Left ventricle myocardium inferior (tissue), 1 donor: ENCODE data around the gene CRABP1. TPM values are rescaled to one million over a fixed set of nuclear protein-coding genes. Genes with fewer than 3 reads are reported as not detected.

Experiments
- DNase-seq: peaks from one replicate; pipeline ENCODE4 v3.0.0-alpha.2; 2020
- H3K27ac ChIP-seq: fragments of 200-600 bp; replicated peaks from 2 replicates; pipeline ENCODE4 v1.8.0; 2021
- H3K27me3 ChIP-seq: fragments of 200-600 bp; 2 replicates; pipeline ENCODE4 v1.8.0; 2021; ENCODE audit warnings: low read depth
- H3K36me3 ChIP-seq: fragments of 200-600 bp; 2 replicates; pipeline ENCODE4 v1.8.0; 2021
- H3K4me1 ChIP-seq: fragments of 200-600 bp; 2 replicates; pipeline ENCODE4 v1.8.0; 2021
- H3K4me3 ChIP-seq: fragments of 200-600 bp; 2 replicates; pipeline ENCODE4 v1.8.0; 2021; ENCODE audit warnings: mild to moderate bottlenecking, moderate library complexity
- H3K9me3 ChIP-seq: fragments of 200-600 bp; replicated peaks from 2 replicates; pipeline ENCODE4 v1.8.0; 2021
- intact Hi-C: fragments of 100-400 bp; cut with micrococcal nuclease; formaldehyde crosslinking; loops from one replicate; pipeline ENCODE4 v1.11.0; 2022
- total RNA-seq: library from RNA; stranded (reverse); fragmentation: NEBNext Ultra II Directional; extraction: Animal tissue kit (Norgen Biotek cat#: 25700); gene quantifications from one replicate; pipeline ENCODE4 v1.2.1, GENCODE V29; 2021
- TF ChIP-seq, protein P1 (sequence below): fragments of 200-600 bp; IDR thresholded peaks from 2 replicates; pipeline ENCODE4 v1.8.0; 2021; ENCODE audit warnings: antibody characterized with exemption, mild to moderate bottlenecking, borderline replicate concordance
- donor health status: DM: no; HTN: yes; CAD: no; lungs with severe emphysema.

Gene CRABP1
- total RNA-seq, 1 donor from 2014 or later, result not detected

DNA sequence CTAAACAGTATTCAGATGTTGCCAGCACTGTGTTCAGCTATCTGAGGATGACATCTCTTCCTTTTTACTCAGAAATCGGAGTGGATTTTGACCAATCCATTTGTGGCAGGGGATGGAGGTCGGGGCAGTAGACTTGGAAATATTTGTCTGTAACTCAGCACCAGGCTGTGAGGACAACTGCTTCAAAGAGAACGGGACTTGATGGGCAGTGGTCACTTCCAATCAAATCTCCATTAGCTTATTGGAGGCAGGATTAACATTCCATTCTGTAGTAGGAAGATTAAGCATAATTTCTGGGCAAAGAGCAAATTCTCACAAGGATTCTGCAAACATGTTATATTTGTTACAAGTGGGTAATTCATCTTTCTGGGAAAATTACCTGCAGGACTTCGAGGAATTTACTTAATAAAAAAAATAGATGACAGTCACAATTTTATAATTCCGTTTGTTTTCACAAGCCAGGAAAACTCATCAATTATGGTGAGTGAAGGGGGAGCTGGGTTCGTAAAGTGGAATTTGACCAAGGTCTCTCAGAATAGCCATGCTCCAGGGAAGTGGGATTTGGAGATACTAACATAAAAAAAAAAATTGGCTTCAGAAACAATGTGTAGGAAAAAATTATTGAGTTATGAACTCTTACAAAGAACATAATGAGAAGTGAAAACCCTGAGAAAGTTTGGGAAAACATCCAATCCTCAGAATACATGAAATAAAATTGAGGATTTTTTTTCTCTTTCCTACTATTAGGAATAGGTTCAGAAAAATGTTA, 18.1 kb downstream of the CRABP1 start:
- TF ChIP-seq, protein P1, sequence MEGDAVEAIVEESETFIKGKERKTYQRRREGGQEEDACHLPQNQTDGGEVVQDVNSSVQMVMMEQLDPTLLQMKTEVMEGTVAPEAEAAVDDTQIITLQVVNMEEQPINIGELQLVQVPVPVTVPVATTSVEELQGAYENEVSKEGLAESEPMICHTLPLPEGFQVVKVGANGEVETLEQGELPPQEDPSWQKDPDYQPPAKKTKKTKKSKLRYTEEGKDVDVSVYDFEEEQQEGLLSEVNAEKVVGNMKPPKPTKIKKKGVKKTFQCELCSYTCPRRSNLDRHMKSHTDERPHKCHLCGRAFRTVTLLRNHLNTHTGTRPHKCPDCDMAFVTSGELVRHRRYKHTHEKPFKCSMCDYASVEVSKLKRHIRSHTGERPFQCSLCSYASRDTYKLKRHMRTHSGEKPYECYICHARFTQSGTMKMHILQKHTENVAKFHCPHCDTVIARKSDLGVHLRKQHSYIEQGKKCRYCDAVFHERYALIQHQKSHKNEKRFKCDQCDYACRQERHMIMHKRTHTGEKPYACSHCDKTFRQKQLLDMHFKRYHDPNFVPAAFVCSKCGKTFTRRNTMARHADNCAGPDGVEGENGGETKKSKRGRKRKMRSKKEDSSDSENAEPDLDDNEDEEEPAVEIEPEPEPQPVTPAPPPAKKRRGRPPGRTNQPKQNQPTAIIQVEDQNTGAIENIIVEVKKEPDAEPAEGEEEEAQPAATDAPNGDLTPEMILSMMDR, result no peak
- no peak for DNase-seq
- Histone ChIP-seq H3K27ac (no peak overlapping the region), H3K36me3 (no peaks in the 10 kb centered on the region), H3K9me3 (no peaks in the 10 kb centered on the region), H3K4me3 (no peak overlapping the region), H3K27me3 (peaks cover 19% of the 10 kb centered on the region), H3K4me1 (peaks cover 8% of the 10 kb centered on the region)
- intact Hi-C loops, result no loop called here

DNA sequence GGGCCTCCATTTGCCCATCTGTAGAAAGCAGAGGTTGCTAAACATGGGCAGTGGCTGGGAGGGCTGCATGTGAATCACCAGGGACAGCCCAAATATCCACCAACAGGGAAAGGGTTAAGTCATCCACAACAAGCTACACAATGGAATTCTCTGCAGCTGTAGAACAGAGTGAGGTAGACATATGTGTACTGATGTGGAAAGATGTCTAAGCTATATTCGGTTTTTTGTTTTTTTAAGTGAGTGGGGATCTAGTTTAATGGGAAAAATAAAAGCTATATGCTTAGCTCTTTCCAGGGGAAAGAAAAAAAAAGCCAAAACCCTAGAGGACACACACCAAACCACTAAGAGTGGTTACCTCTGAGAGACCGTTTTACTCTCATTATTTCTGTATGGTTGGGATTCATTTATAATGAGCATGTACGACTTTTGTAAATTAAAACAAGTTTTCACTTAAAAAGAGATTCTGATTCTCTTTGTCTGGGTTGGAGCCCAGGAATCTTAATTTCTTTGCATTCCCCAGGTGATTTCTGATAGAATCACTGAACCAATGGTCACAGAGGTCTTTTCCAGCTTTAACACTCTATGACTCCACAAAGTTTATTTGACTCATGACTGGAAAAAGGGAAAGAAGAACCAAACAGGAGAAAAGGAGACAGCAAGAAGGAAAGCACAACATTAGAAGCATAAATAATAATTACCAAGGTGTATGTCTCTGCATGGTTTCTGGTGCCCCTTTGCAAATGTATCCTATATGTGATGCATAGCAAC, 19.1 kb downstream of the CRABP1 start:
- TF ChIP-seq, protein P1, result no peak
- no peak overlapping the region for H3K4me3 ChIP-seq
- H3K4me1 ChIP-seq, result peaks cover 8% of the 10 kb centered on the region
- no peak overlapping the region for H3K27ac ChIP-seq
- H3K27me3 ChIP-seq, result peaks cover 11% of the 10 kb centered on the region
- no peak for DNase-seq
- no peaks in the 10 kb centered on the region for H3K9me3 ChIP-seq
- intact Hi-C loops, result no loop called here
- H3K36me3 ChIP-seq, result no peaks in the 10 kb centered on the region

DNA sequence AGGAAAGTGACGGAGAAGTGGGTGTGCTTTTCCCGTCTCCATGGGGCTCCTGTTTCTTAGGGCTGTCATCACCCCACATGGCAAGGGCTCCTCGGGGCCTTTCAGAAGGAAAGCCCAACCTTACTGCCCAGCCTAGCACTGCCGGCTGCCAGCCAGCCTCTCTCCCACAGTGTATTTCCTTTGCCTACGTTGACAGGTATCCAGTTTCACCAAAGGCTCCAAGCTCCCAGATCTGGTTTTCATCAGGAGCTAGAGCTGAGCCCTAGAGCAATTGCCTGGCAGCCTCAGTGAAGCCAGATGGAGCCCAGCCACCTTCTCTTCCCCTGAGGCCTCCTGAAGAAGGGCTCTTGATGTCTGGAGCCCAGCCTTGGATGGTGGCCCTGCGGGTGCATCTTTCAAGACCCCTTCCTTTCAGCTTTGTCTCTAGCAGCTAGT, 20.2 kb downstream of the CRABP1 start:
- Histone ChIP-seq H3K27ac (no peak overlapping the region), H3K27me3 (peaks cover 8% of the 10 kb centered on the region), H3K36me3 (no peaks in the 10 kb centered on the region), H3K9me3 (no peaks in the 10 kb centered on the region), H3K4me3 (no peak overlapping the region), H3K4me1 (peaks cover 8% of the 10 kb centered on the region)
- intact Hi-C loops, result no loop called here
- TF ChIP-seq, protein P1, result no peak
- DNase-seq, result peak; percentile 34

DNA sequence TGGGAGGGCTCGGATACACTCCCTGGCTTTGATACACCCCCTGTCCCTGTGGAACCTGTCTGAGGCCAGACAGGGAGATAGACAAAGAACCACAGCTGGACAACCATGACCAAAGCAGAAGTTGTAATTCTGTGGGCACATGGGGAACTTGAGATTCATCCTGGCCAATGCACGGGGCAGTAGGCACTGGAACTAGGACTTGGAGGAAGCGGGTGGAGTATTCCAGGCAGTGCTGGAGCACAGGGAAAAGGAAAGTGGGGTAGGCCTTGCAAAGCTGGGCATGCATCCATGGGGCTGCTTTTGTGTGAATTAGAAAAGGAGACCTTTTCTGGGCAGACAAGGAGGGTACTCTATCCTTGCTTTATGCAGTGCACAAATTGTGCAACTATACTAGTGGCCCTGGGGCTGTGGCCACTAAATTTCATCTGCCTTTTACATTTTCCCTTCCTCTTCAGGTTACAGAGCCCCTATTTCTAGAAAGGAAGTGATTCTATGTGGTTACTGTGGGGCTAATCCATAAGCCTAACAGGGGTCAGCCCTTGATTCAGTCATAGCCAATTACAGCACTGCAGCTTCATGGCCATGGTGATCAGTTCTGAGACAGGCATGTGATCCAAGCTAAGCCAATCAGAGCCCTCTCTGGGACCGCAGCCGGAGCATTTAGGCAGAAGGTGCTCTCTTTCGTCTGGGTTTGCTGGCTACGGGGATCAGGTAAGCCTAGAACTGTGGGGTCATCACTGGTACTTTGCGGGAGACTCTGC, 21.0 kb downstream of the CRABP1 start:
- Histone ChIP-seq H3K27ac (no peak overlapping the region), H3K9me3 (no peaks in the 10 kb centered on the region), H3K36me3 (no peaks in the 10 kb centered on the region), H3K4me3 (no peak overlapping the region), H3K4me1 (peaks cover 16% of the 10 kb centered on the region), H3K27me3 (peaks cover 4% of the 10 kb centered on the region)
- intact Hi-C loops, result no loop called here
- DNase-seq, result no peak
- TF ChIP-seq, protein P1, result no peak

DNA sequence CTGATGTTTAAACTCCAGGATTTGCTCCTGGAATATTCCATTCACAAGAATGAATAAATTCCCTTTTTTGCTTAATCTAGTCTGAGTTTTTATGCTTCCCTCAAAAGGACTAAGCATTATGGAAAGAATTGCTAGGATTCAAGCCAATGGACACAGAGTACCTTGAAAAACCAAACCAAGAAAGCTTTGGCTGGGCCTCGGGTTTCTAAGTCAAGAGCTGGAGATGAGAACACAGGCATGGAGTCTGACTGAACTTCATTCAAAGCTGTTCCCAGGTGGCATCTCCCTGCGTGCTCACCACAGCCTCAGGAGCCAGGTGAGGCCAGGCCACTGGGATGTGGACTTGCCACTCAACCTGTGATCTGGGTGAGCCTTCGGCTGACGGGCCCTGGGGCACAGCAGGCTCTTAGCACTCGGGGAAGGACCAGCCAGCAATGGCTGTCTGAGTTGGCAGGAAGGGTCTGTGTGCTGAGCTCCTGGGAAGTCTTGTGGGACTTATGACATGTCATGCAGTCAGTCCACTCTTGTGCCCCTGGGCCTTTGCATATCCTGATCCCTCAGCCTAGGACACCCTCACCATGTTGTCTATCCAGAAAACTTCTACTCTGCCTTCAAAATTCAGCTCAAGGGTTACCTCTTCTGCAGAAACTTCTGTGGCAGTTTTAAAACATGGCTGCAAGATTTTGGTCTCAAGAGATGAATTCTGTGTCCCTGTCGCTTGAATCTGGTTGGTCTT, 21.8 kb downstream of the CRABP1 start:
- Histone ChIP-seq H3K27ac (no peak overlapping the region), H3K9me3 (no peaks in the 10 kb centered on the region), H3K4me3 (no peak overlapping the region), H3K4me1 (peaks cover 18% of the 10 kb centered on the region), H3K36me3 (no peaks in the 10 kb centered on the region), H3K27me3 (peaks cover 4% of the 10 kb centered on the region)
- intact Hi-C loops, result no loop called here
- TF ChIP-seq, protein P1, result no peak
- no peak for DNase-seq
